Neural cell (in vitro differentiated cells): ENCODE data around the gene LAMA5. TPM values are rescaled to one million over a fixed set of nuclear protein-coding genes. Genes with fewer than 3 reads are reported as not detected.

Experiments used
- H2AFZ ChIP-seq: fragments of 200-600, 300-800 bp; sonication (generic), shearing (Covaris generic); 2 replicates; pipeline ENCODE4 v1.6.0; 2014; ENCODE audit warnings: low read depth, mild to moderate bottlenecking, antibody characterized with exemption, low read length, moderate library complexity
- H3F3A ChIP-seq: fragments of 200-600 bp; shearing (Covaris generic); 2 replicates; pipeline ENCODE4 v1.6.1; 2016; ENCODE audit warnings: mild to moderate bottlenecking, moderate library complexity, mixed read lengths, antibody characterized with exemption, low read length; ENCODE audit not compliant: insufficient read depth, poor library complexity, severe bottlenecking
- H3K27ac ChIP-seq: fragments of 200-600, 300-800 bp; sonication (generic), shearing (Covaris generic); 2 replicates; pipeline ENCODE4 v1.5.1; 2014; ENCODE audit warnings: mild to moderate bottlenecking, low read length, moderate library complexity
- H3K27me3 ChIP-seq: fragments of 300-800, 200-600 bp; sonication (generic), shearing (Covaris generic); 2 replicates; pipeline ENCODE4 v1.6.0; 2014; ENCODE audit warnings: mild to moderate bottlenecking, low read depth, low read length, moderate library complexity; ENCODE audit not compliant: insufficient read depth
- H3K36me3 ChIP-seq: fragments of 300-800, 200-600 bp; sonication (generic), shearing (Covaris generic); 2 replicates; pipeline ENCODE4 v1.5.1; 2014; ENCODE audit warnings: mild to moderate bottlenecking, antibody characterized with exemption, low read length, moderate library complexity; ENCODE audit not compliant: insufficient read depth
- H3K4me2 ChIP-seq: fragments of 300-800, 200-600 bp; sonication (generic), shearing (Covaris generic); 2 replicates; pipeline ENCODE4 v1.6.0; 2014; ENCODE audit warnings: mild to moderate bottlenecking, low read length
- H3K4me3 ChIP-seq: fragments of 300-800, 200-600 bp; sonication (generic), shearing (Covaris generic); 2 replicates; pipeline ENCODE4 v1.5.1; 2014; ENCODE audit warnings: mild to moderate bottlenecking, low read length, moderate library complexity
- H3K79me2 ChIP-seq: fragments of 200-600 bp; shearing (Covaris generic); replicated peaks from 2 replicates; pipeline ENCODE4 v1.6.0; 2014; ENCODE audit warnings: mild to moderate bottlenecking, low read length, moderate library complexity; ENCODE audit not compliant: insufficient read depth
- H3K9ac ChIP-seq: fragments of 300-800, 200-600 bp; sonication (generic), shearing (Covaris generic); 2 replicates; pipeline ENCODE4 v1.6.1; 2016; ENCODE audit warnings: mild to moderate bottlenecking, low read length, mixed read lengths
- H3K9me2 ChIP-seq: fragments of 200-600 bp; shearing (Covaris generic); 2 replicates; pipeline ENCODE4 v1.6.1; 2016; ENCODE audit warnings: mild to moderate bottlenecking, low read length, mixed read lengths; ENCODE audit not compliant: insufficient read depth
- H3K9me3 ChIP-seq: fragments of 200-600, 300-800 bp; sonication (generic), shearing (Covaris generic); 2 replicates; pipeline ENCODE4 v1.6.1; 2016; ENCODE audit warnings: mild to moderate bottlenecking, mixed run types, low read length, moderate library complexity, mixed read lengths
- H4K20me1 ChIP-seq: fragments of 200-600 bp; shearing (Covaris generic); 2 replicates; pipeline ENCODE4 v1.6.1; 2016; ENCODE audit warnings: mild to moderate bottlenecking, mixed run types; ENCODE audit not compliant: insufficient read depth
- EP300 ChIP-seq: fragments of 450-650 bp; conservative IDR thresholded peaks from 2 replicates; pipeline ENCODE4 v1.6.1; 2014; ENCODE audit warnings: antibody characterized with exemption, mild to moderate bottlenecking, moderate library complexity; ENCODE audit not compliant: poor library complexity, severe bottlenecking
- EZH2 ChIP-seq: fragments of 200-600, 300-800 bp; shearing (Covaris generic), sonication (generic); IDR thresholded peaks from 2 replicates; pipeline ENCODE4 v1.6.1; 2014; ENCODE audit warnings: antibody characterized with exemption, low read length, borderline replicate concordance, mild to moderate bottlenecking; ENCODE audit not compliant: insufficient read depth, poor library complexity, severe bottlenecking
- MXI1 ChIP-seq: fragments of 450-650 bp; conservative IDR thresholded peaks from 2 replicates; pipeline ENCODE4 v1.6.1; 2014; ENCODE audit warnings: antibody characterized with exemption, mild to moderate bottlenecking; ENCODE audit not compliant: poor library complexity, severe bottlenecking
- POLR2AphosphoS5 ChIP-seq: IDR thresholded peaks from 2 replicates; pipeline ENCODE4 v1.6.1; 2012
- RAD21 ChIP-seq: fragments of 450-650 bp; conservative IDR thresholded peaks from 2 replicates; pipeline ENCODE4 v1.6.1; 2014; ENCODE audit warnings: antibody characterized with exemption, mild to moderate bottlenecking, moderate library complexity
- SMC3 ChIP-seq: fragments of 450-650 bp; conservative IDR thresholded peaks from 2 replicates; pipeline ENCODE4 v1.6.1; 2014; ENCODE audit warnings: antibody characterized with exemption, mild to moderate bottlenecking, moderate library complexity; ENCODE audit not compliant: poor library complexity
- TAF1 ChIP-seq: IDR thresholded peaks from 2 replicates; pipeline ENCODE4 v1.6.1; 2012; ENCODE audit warnings: low read depth
- polyA plus RNA-seq: library from polyadenylated mRNA; depleted of rRNA; stranded (reverse); fragments of >200 nt; gene quantifications from 2 replicates; pipeline ENCODE4 v1.2.3, GENCODE V29; 2014
- TF ChIP-seq, protein P1 (sequence below): fragments of 450-650 bp; IDR thresholded peaks from 2 replicates; pipeline ENCODE4 v1.5.1; 2014; ENCODE audit warnings: antibody characterized with exemption, mild to moderate bottlenecking, moderate library complexity; ENCODE audit not compliant: poor library complexity, severe bottlenecking
- TF ChIP-seq, protein P2 (sequence below): IDR thresholded peaks from 2 replicates; pipeline ENCODE4 v1.6.1; 2012; ENCODE audit warnings: borderline replicate concordance

The LAMA5 gene
- polyA plus RNA-seq, 1 donor from 2014 or later: 27.2 TPM

DNA sequence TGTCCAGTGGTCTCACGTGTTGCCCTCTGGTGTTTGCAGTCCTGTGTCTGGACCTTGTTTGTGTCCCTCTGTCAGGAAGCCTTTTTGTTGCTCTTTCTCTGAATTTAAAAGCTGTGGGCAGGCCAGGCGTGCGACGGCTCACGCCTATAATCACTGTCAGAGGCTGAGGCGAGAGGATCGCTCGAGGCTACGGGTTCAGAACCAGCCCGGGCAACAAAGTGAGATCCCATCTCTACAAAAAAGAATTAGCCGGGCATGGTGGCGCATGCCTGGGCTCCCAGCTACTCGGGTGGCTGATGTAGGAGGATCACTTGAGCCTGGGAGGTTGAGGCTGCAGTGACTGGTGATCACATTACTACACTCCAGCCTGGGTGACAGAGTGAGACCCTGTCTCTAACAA is 100.3 kb downstream of the LAMA5 start:
- H3K9ac ChIP-seq: no peak overlapping the region
- H3K27me3 ChIP-seq: no peaks in the 10 kb centered on the region
- H4K20me1 ChIP-seq: no peaks in the 10 kb centered on the region
- no peak overlapping the region for H2AFZ ChIP-seq
- no peaks in the 10 kb centered on the region for H3K79me2 ChIP-seq
- H3K4me3 ChIP-seq: no peak overlapping the region
- H3K36me3 ChIP-seq: no peaks in the 10 kb centered on the region
- H3K4me2 ChIP-seq: no peak overlapping the region
- H3K9me2 ChIP-seq: no peaks in the 10 kb centered on the region
- no peaks in the 10 kb centered on the region for H3K9me3 ChIP-seq
- TF ChIP-seq, protein P1, sequence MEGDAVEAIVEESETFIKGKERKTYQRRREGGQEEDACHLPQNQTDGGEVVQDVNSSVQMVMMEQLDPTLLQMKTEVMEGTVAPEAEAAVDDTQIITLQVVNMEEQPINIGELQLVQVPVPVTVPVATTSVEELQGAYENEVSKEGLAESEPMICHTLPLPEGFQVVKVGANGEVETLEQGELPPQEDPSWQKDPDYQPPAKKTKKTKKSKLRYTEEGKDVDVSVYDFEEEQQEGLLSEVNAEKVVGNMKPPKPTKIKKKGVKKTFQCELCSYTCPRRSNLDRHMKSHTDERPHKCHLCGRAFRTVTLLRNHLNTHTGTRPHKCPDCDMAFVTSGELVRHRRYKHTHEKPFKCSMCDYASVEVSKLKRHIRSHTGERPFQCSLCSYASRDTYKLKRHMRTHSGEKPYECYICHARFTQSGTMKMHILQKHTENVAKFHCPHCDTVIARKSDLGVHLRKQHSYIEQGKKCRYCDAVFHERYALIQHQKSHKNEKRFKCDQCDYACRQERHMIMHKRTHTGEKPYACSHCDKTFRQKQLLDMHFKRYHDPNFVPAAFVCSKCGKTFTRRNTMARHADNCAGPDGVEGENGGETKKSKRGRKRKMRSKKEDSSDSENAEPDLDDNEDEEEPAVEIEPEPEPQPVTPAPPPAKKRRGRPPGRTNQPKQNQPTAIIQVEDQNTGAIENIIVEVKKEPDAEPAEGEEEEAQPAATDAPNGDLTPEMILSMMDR: no peak
- no peaks in the 10 kb centered on the region for H3F3A ChIP-seq
- no peak overlapping the region for H3K27ac ChIP-seq

DNA sequence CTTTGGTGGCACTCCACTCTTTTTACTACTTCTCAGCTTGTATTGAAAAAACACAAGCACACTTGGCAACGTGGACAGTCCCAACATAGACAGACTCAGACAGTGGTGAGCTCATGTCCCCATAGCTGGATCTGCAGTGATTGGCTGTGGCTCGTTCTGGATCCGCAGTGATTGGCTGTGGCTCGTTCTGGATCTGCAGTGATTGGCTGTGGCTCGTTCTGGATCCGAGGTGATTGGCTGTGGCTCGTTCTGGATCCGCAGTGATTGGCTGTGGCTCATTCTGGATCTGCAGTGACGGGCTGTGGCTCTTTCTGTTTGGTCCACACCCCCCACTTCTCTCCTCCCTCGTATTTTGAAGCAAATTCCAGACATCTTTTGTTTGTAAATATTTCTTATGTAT is 100.8 kb downstream of the LAMA5 start:
- no peak overlapping the region for H2AFZ ChIP-seq
- H3K27ac ChIP-seq: no peak overlapping the region
- no peak overlapping the region for H3K9ac ChIP-seq
- H3F3A ChIP-seq: no peaks in the 10 kb centered on the region
- H3K27me3 ChIP-seq: no peaks in the 10 kb centered on the region
- H3K4me2 ChIP-seq: no peak overlapping the region
- no peak overlapping the region for H3K4me3 ChIP-seq
- no peaks in the 10 kb centered on the region for H4K20me1 ChIP-seq
- no peaks in the 10 kb centered on the region for H3K79me2 ChIP-seq
- TF ChIP-seq EZH2 (no peak), RAD21 (no peak), SMC3 (no peak), EP300 (no peak), POLR2AphosphoS5 (no peak), MXI1 (no peak), TAF1 (no peak)
- TF ChIP-seq, protein P2, sequence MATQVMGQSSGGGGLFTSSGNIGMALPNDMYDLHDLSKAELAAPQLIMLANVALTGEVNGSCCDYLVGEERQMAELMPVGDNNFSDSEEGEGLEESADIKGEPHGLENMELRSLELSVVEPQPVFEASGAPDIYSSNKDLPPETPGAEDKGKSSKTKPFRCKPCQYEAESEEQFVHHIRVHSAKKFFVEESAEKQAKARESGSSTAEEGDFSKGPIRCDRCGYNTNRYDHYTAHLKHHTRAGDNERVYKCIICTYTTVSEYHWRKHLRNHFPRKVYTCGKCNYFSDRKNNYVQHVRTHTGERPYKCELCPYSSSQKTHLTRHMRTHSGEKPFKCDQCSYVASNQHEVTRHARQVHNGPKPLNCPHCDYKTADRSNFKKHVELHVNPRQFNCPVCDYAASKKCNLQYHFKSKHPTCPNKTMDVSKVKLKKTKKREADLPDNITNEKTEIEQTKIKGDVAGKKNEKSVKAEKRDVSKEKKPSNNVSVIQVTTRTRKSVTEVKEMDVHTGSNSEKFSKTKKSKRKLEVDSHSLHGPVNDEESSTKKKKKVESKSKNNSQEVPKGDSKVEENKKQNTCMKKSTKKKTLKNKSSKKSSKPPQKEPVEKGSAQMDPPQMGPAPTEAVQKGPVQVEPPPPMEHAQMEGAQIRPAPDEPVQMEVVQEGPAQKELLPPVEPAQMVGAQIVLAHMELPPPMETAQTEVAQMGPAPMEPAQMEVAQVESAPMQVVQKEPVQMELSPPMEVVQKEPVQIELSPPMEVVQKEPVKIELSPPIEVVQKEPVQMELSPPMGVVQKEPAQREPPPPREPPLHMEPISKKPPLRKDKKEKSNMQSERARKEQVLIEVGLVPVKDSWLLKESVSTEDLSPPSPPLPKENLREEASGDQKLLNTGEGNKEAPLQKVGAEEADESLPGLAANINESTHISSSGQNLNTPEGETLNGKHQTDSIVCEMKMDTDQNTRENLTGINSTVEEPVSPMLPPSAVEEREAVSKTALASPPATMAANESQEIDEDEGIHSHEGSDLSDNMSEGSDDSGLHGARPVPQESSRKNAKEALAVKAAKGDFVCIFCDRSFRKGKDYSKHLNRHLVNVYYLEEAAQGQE: no peak
- TF ChIP-seq, protein P1: no peak
- no peaks in the 10 kb centered on the region for H3K9me2 ChIP-seq
- H3K9me3 ChIP-seq: no peaks in the 10 kb centered on the region
- no peaks in the 10 kb centered on the region for H3K36me3 ChIP-seq
